H9 (cell line): Measurements from ENCODE around the gene PPARGC1A. TPM values are rescaled to one million over a fixed set of nuclear protein-coding genes. Genes with fewer than 3 reads are reported as not detected.

Experiments used
- DNase-seq: peaks from one replicate; pipeline ENCODE4 v3.0.0-alpha.2; 2017
- H2AFZ ChIP-seq: one replicate; pipeline ENCODE4 v1.6.1; 2013; ENCODE audit warnings: mild to moderate bottlenecking, low read length, control low read depth, moderate library complexity
- H2AK5ac ChIP-seq: 2 replicates; pipeline ENCODE4 v1.6.1; 2013; ENCODE audit warnings: low read length, control low read depth, mixed read lengths; ENCODE audit not compliant: insufficient read length
- H2BK120ac ChIP-seq: one replicate; pipeline ENCODE4 v1.6.1; 2013; ENCODE audit warnings: low read depth, mild to moderate bottlenecking, low read length, control low read depth, inconsistent platforms; ENCODE audit not compliant: poor library complexity, severe bottlenecking
- H2BK12ac ChIP-seq: 2 replicates; pipeline ENCODE4 v1.6.1; 2013; ENCODE audit warnings: low read length, control low read depth, mixed read lengths, low read depth; ENCODE audit not compliant: insufficient read length
- H2BK15ac ChIP-seq: 2 replicates; pipeline ENCODE4 v1.6.1; 2013; ENCODE audit warnings: low read depth, low read length, control low read depth
- H2BK20ac ChIP-seq: one replicate; pipeline ENCODE4 v1.6.1; 2013; ENCODE audit warnings: low read depth, mild to moderate bottlenecking, low read length, control low read depth, inconsistent platforms; ENCODE audit not compliant: poor library complexity, severe bottlenecking
- H2BK5ac ChIP-seq: 2 replicates; pipeline ENCODE4 v1.6.1; 2013; ENCODE audit warnings: low read length, control low read depth, mixed read lengths; ENCODE audit not compliant: insufficient read length
- H3K14ac ChIP-seq: 2 replicates; pipeline ENCODE4 v1.6.1; 2013; ENCODE audit warnings: low read length, control low read depth; ENCODE audit not compliant: insufficient read depth
- H3K18ac ChIP-seq: 2 replicates; pipeline ENCODE4 v1.6.1; 2013; ENCODE audit warnings: low read depth, mild to moderate bottlenecking, mixed read lengths, low read length, control low read depth; ENCODE audit not compliant: insufficient read length
- H3K23ac ChIP-seq: 2 replicates; pipeline ENCODE4 v1.6.1; 2013; ENCODE audit warnings: low read length, control low read depth, mixed read lengths, low read depth; ENCODE audit not compliant: insufficient read length
- H3K23me2 ChIP-seq: 2 replicates; pipeline ENCODE4 v1.6.1; 2013; ENCODE audit warnings: low read depth, mild to moderate bottlenecking, mixed read lengths, low read length, control low read depth; ENCODE audit not compliant: insufficient read length, poor library complexity, severe bottlenecking
- H3K27ac ChIP-seq: 2 replicates; pipeline ENCODE4 v1.5.1; 2013; ENCODE audit warnings: low read length, control low read depth, mixed read lengths, low read depth; ENCODE audit not compliant: insufficient read length
- H3K27me3 ChIP-seq: 2 replicates; pipeline ENCODE4 v1.6.1; 2013; ENCODE audit warnings: low read length, control low read depth, inconsistent platforms; ENCODE audit not compliant: insufficient read depth
- H3K4ac ChIP-seq: 2 replicates; pipeline ENCODE4 v1.6.1; 2013; ENCODE audit warnings: low read depth, mild to moderate bottlenecking, control low read depth, inconsistent platforms, low read length, moderate library complexity
- H3K4me1 ChIP-seq: 2 replicates; pipeline ENCODE4 v1.6.1; 2013; ENCODE audit warnings: low read length, control low read depth, inconsistent platforms; ENCODE audit not compliant: insufficient read depth
- H3K4me2 ChIP-seq: 2 replicates; pipeline ENCODE4 v1.6.1; 2013; ENCODE audit warnings: low read length, control low read depth, mixed read lengths; ENCODE audit not compliant: insufficient read length, insufficient read depth
- H3K56ac ChIP-seq: 2 replicates; pipeline ENCODE4 v1.6.1; 2013; ENCODE audit warnings: low read depth, mild to moderate bottlenecking, mixed read lengths, low read length, control low read depth; ENCODE audit not compliant: insufficient read length
- H3K79me1 ChIP-seq: 2 replicates; pipeline ENCODE4 v1.6.1; 2013; ENCODE audit warnings: low read depth, mild to moderate bottlenecking, moderate library complexity, low read length, control low read depth, inconsistent platforms; ENCODE audit not compliant: insufficient read depth, poor library complexity, severe bottlenecking
- H3K79me2 ChIP-seq: 2 replicates; pipeline ENCODE4 v1.6.1; 2013; ENCODE audit warnings: low read length, control low read depth, inconsistent platforms; ENCODE audit not compliant: insufficient read depth
- H3K9ac ChIP-seq: 2 replicates; pipeline ENCODE4 v1.6.1; 2013; ENCODE audit warnings: low read length, control low read depth, mixed read lengths; ENCODE audit not compliant: insufficient read length; ENCODE audit errors: extremely low read depth
- H3K9me3 ChIP-seq: one replicate; pipeline ENCODE4 v1.6.1; 2013; ENCODE audit warnings: low read depth, low read length, inconsistent platforms; ENCODE audit not compliant: control insufficient read depth
- H3T11ph ChIP-seq: one replicate; pipeline ENCODE4 v1.6.1; 2013; ENCODE audit warnings: mild to moderate bottlenecking, low read length, control low read depth, inconsistent platforms
- H4K20me1 ChIP-seq: one replicate; pipeline ENCODE4 v1.6.1; 2013; ENCODE audit not compliant: control insufficient read depth, insufficient read length, insufficient read depth
- H4K5ac ChIP-seq: 2 replicates; pipeline ENCODE4 v1.6.1; 2013; ENCODE audit warnings: low read depth, mild to moderate bottlenecking, mixed read lengths, low read length, control low read depth; ENCODE audit not compliant: insufficient read length
- H4K8ac ChIP-seq: replicated peaks from 2 replicates; pipeline ENCODE4 v1.6.1; 2013; ENCODE audit warnings: low read length, control low read depth, mixed read lengths, low read depth; ENCODE audit not compliant: insufficient read length
- H4K91ac ChIP-seq: 2 replicates; pipeline ENCODE4 v1.6.1; 2013; ENCODE audit warnings: low read depth, mild to moderate bottlenecking, moderate library complexity, mixed read lengths, low read length, control low read depth; ENCODE audit not compliant: insufficient read length
- H3K27ac Mint-ChIP-seq, 3 experiments: 2 replicates in 2 of 3; 3 replicates in 1 of 3; pipeline ENCODE4 v1.8.0; 2020 to 2021; ENCODE audit warnings: mixed read lengths in 3 of 3, mild to moderate bottlenecking in 1 of 3, moderate library complexity in 1 of 3
- H3K27me3 Mint-ChIP-seq: 2 replicates; pipeline ENCODE4 v1.8.0; 2021; ENCODE audit warnings: low read depth, mild to moderate bottlenecking, moderate library complexity, mixed read lengths
- H3K36me3 Mint-ChIP-seq, 3 experiments: 2 replicates in 2 of 3; 3 replicates in 1 of 3; pipeline ENCODE4 v1.8.0; 2020 to 2021; ENCODE audit warnings: low read depth in 3 of 3, mixed read lengths in 3 of 3; ENCODE audit not compliant: insufficient read depth in 1 of 3
- H3K4me1 Mint-ChIP-seq, 2 experiments: 2 replicates each; pipeline ENCODE4 v1.8.0; 2020; ENCODE audit warnings: mixed read lengths in 2 of 2
- H3K4me3 Mint-ChIP-seq, 2 experiments: 2 replicates in 1 of 2; 3 replicates in 1 of 2; pipeline ENCODE4 v1.8.0; 2020 to 2021; ENCODE audit warnings: mild to moderate bottlenecking in 2 of 2, mixed read lengths in 2 of 2, moderate library complexity in 1 of 2
- H3K9me3 Mint-ChIP-seq, 2 experiments: 2 replicates in 1 of 2; 3 replicates in 1 of 2; pipeline ENCODE4 v1.8.0; 2020; ENCODE audit warnings: mild to moderate bottlenecking in 2 of 2, mixed read lengths in 2 of 2, moderate library complexity in 1 of 2
- CTCF ChIP-seq: fragments of 200-600 bp; sonication (generic); conservative IDR thresholded peaks from 3 replicates; pipeline ENCODE4 v1.8.0; 2021; ENCODE audit warnings: antibody characterized with exemption, mild to moderate bottlenecking
- WGBS: extraction: QIAGEN DNeasy Blood & Tissue Kit; methylation state at CpG from one replicate; pipeline ENCODE4 v1.1.7; 2013; ENCODE audit warnings: missing lambda C conversion rate, low lambda C conversion rate, mixed read lengths; ENCODE audit not compliant: insufficient read length; ENCODE audit errors: extremely low coverage; 5-methylcytosine and 5-hydroxymethylcytosine counted together
- total RNA-seq: library from RNA; stranded (reverse); gene quantifications from 2 replicates; pipeline ENCODE4 v1.2.1, GENCODE V29; 2021

The PPARGC1A gene
- total RNA-seq, 1 experiment from 2014 or later = 1.7 TPM

GRCh38 chr4:23805450-23805851 lies 84.4 kb downstream of the PPARGC1A start:
- no peak overlapping the region for H3K27ac ChIP-seq
- no peak overlapping the region for H3T11ph ChIP-seq
- no CpG with 5 or more reads among the region's 5 CpGs for WGBS
- no peak overlapping the region for H2BK15ac ChIP-seq
- no peak for TF ChIP-seq CTCF
- no peak overlapping the region for H3K14ac ChIP-seq
- no peak overlapping the region for H2BK120ac ChIP-seq
- H2BK5ac ChIP-seq = no peak overlapping the region
- no peak overlapping the region for H4K91ac ChIP-seq
- H3K23me2 ChIP-seq = no peaks in the 10 kb centered on the region
- H3K9me3 ChIP-seq = no peaks in the 10 kb centered on the region
- H3K4me2 ChIP-seq = no peak overlapping the region
- H4K8ac ChIP-seq = no peak overlapping the region
- no peaks in the 10 kb centered on the region for H3K79me1 ChIP-seq
- no peaks in the 10 kb centered on the region for H3K27me3 ChIP-seq
- no peak overlapping the region for H2AK5ac ChIP-seq
- no peak for DNase-seq
- H3K23ac ChIP-seq = no peak overlapping the region
- no peaks in the 10 kb centered on the region for H3K27me3 Mint-ChIP-seq
- no peaks in the 10 kb centered on the region for H4K20me1 ChIP-seq
- H2BK20ac ChIP-seq = no peak overlapping the region
- no peak overlapping the region for H2BK12ac ChIP-seq
- peaks cover 2 to 4% of the 10 kb centered on the region in 2 experiments; a peak in 1 of 4 replicates for H3K4me1 Mint-ChIP-seq
- no peak overlapping the region for H2AFZ ChIP-seq
- H3K27ac Mint-ChIP-seq = no peak overlapping the region
- peaks cover 0 to 3% of the 10 kb centered on the region in 2 experiments; a peak in 2 of 5 replicates for H3K9me3 Mint-ChIP-seq
- H3K4me1 ChIP-seq = no peaks in the 10 kb centered on the region
- no peaks in the 10 kb centered on the region for H3K79me2 ChIP-seq
- H3K56ac ChIP-seq = no peak overlapping the region
- H3K36me3 Mint-ChIP-seq = no peaks in the 10 kb centered on the region; a peak in 1 of 7 replicates
- H4K5ac ChIP-seq = no peak overlapping the region
- H3K18ac ChIP-seq = no peak overlapping the region
- H3K9ac ChIP-seq = no peak overlapping the region
- no peak overlapping the region for H3K4me3 Mint-ChIP-seq
- H3K4ac ChIP-seq = no peak overlapping the region
